DND-41 (cell line): ENCODE measurements around the gene ABLIM1.

ENCODE experiments used
- CTCF ChIP-seq: IDR thresholded peaks from 2 replicates; pipeline ENCODE4 v1.5.1; 2012; ENCODE audit warnings: borderline replicate concordance, low read length, moderate library complexity, mild to moderate bottlenecking; ENCODE audit not compliant: poor library complexity, severe bottlenecking; ENCODE audit errors: extremely low read depth
- EZH2 ChIP-seq: IDR thresholded peaks from 3 replicates; pipeline ENCODE4 v1.6.1; 2012; ENCODE audit warnings: borderline replicate concordance, low read depth, mild to moderate bottlenecking, moderate library complexity, low read length, inconsistent platforms; ENCODE audit not compliant: severe bottlenecking

GRCh38 chr10:114681542-114681941 is 23.5 kb upstream of the ABLIM1 start:
- TF ChIP-seq CTCF (no peak), EZH2 (no peak)
